Stimulated activated CD8-positive, alpha-beta memory T cell treated with anti-CD3 and anti-CD28 coated beads, Interleukin-4, amount 100 ng/mL, for 48 hours (primary cell): ENCODE results near the gene TXK.
A peak's percentile ranks its signal among the peaks of the same experiment; 100 is the strongest.

Source experiments
- DNase-seq: peaks from one replicate; pipeline ENCODE4 v3.0.0-alpha.2; 2020

The TXK gene

DNA sequence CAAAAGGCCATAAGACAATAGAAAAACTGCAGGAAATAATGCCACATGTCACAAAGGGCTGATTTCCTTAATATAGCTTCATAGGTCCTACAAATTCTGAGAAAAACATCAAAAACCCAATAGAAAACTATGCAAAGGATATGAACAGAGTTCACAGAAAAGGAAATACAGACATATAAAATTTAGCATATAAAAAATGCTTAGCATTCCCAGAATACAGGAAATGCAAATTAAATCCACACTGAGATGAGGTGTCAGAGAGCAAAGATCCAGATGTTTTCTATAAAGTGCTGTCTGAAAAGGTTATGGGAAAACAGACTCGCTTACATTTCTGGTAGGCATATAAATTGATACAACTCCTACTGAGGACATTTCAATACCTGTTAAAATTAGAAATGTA is 33.8 kb downstream of the TXK start:
- DNase-seq, result no peak

DNA sequence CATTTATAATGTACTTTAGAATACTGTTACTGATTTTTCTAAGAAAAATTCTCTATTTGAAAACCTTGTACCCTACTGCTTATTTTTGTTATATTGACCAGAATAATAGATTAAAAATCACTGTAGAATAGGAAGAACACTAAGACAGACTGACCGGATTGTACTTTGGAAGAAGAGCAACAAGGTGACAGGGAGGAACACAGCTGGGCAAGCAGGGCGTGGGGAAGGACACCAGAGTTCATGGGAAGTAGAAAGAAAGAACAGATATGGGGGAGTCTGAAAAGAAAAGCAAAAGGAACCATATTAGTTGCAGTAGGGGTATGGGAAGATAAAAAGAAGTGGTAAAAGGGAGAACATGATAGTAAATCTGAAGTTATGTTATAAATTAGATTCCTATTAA is 38.6 kb downstream of the TXK start:
- no peak for DNase-seq

DNA sequence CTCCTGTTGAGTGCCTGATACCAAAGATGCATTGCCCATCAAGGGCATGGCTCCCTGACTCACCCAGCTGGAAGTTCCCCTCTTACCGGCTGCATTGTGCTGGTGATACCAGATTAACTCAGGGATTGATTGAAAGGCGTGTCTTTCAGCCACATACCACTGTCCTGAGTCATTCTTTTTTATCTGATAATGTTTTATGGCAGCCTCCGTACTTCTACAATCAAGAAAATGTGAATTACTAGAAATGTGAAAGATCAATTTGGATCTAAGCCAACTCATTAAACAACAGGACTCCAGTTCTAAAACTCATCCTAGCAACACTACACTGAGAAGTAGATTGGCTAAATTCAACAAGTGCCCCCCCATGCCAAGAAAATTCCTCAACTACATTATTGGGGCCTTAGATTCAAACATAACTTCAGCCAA is 40.0 kb downstream of the TXK start:
- peak; percentile 70 for DNase-seq

DNA sequence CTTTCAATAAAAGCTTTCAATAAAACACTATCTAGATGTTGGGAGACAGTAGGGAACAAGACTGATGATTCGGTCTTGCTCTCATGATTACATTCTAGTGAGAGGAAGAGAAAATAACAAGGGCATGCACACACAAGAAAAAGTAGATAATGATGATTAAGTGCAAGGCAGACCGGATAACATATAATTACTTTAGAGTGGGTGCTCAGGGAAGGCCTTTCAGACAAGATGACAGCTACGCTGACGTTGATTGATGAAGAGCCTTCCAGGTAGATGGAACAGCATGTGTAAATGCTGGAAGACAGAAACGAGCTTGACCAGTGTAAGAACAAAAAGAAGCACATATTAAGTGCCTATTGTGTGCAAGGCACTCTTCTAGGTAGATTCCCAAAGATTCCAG is 43.4 kb downstream of the TXK start:
- DNase-seq, result no peak

GRCh38 chr4:48085821-48086589 is 48.0 kb downstream of the TXK start:
- DNase-seq, result no peak

- DNase-seq, result no peak
These were observed 51.1 kb downstream of the TXK start for GRCh38 chr4:48082956-48083355.

DNA sequence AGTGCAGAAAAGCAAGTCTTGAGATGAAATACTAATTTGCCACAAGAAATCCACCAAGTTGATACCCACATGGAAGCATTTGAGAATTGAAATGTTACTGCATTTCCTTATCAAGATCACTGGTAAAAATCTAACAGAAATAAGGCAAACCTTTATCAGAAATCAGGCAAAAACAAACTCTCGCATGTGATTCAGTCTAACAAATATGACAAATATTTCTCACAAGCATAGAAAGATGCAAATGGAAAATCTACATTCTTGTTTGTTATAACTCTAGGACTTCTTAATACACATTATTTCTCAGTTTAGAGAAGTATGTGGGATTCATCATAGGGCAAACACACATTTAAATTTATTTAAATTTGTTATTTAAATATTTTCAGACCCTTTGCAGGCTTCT is 52.9 kb downstream of the TXK start:
- no peak for DNase-seq

DNA sequence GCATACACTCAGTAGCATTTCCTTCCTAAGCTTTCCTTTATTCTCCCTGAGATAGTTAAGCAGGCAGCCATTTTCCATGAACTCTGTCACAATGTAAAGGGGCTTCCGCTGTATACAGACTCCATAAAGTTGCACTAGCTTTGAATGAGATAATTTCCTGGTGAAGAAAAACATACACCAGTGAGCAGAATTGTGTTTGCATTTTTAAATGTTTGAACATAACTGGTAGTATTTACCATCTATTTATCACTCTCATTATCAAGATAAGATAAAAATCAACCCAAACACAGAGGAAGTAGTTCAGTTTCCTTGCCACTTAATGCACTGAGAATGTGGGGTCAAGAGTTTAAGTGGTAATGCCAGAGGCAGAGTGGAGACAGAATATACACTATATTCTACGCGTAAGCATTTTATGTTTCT is 54.1 kb downstream of the TXK start:
- no peak for DNase-seq

DNA sequence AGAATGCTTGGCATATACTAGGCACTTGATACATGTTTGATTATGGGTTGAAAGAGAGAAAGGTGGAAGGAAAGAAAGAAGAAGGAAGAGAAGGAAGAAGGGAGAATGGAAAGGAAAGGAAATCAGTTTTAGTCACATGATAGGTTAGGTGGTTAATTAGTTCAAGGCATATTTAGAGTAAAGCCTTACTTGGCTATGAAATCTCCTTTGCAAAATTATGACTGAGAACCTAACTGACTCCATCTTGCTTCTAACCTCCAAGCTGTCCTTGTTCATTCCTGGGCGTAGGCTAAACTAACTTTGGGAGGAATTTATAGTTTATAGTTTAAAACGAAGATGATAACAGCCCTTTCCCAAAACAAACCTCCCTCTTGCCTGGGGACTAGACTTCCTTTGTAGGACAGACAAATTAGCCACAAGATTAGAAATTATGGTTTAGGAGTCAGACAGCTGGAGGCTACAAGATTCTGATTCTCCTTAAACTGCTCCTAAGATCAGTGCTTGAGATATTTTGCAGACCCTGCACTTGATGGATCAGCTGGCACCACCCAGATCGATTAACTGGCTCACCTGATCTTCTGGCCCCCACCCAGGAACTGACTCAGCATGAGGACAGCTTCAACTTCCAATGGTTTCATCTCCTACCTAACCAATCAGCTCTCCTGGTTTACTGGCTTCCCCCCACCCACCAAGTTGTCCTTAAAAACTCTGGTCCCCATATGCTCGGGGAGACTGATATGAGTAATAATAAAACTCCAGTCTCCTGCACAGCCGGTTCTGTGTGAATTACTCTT is 55.0 kb downstream of the TXK start:
- no peak for DNase-seq

- no peak for DNase-seq
These were observed 55.6 kb downstream of the TXK start for GRCh38 chr4:48078425-48078824.

GRCh38 chr4:48074657-48075056 is 59.4 kb downstream of the TXK start:
- DNase-seq, result no peak

- DNase-seq, result no peak
These were observed 60.4 kb downstream of the TXK start for GRCh38 chr4:48073567-48074103.

DNA sequence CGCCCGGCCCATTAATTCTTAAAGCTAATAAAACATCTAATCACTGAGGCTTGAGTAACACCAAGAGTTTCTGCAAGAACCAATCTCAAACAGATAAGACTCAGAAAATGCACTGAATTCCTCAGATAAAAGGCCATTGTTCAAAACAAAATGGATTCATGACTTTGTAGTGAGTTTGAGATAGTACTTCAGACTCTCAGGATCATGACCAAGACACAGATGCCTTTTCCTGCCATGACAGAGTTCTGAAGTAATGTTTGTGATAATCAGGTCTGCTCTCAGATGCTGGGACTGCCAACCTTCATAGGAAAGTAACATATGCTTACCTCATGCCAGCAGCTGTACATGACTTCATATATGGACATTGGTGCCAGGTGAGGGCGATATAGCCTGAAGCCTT is 62.9 kb downstream of the TXK start:
- DNase-seq, result no peak

DNA sequence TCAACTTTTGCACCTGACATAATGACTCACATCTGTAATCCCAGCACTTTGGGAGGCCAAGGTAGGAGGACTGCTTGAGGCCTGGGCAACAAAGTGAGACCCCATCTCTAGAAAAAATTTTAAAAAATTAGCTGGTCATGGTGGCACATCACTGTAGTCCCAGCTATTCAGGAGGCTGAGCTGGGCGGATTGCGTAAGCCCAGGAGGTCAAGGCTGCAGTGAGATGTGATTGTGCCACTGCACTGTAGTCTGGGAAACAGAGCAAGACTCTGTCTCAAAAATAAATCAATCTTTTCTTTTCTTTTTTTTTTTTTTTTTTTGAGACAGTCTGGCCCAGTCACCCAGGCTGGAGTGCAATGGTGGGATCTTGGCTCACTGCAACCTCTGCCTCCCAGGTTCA is 65.0 kb downstream of the TXK start:
- no peak for DNase-seq

- no peak for DNase-seq
These were observed 65.9 kb downstream of the TXK start for GRCh38 chr4:48068182-48068581.

GRCh38 chr4:48067536-48067935 is 66.5 kb downstream of the TXK start:
- DNase-seq, result no peak

- DNase-seq, result no peak
These were observed 68.4 kb downstream of the TXK start for GRCh38 chr4:48065587-48066052.

GRCh38 chr4:48064349-48064748 is 69.7 kb downstream of the TXK start:
- DNase-seq, result no peak

DNA sequence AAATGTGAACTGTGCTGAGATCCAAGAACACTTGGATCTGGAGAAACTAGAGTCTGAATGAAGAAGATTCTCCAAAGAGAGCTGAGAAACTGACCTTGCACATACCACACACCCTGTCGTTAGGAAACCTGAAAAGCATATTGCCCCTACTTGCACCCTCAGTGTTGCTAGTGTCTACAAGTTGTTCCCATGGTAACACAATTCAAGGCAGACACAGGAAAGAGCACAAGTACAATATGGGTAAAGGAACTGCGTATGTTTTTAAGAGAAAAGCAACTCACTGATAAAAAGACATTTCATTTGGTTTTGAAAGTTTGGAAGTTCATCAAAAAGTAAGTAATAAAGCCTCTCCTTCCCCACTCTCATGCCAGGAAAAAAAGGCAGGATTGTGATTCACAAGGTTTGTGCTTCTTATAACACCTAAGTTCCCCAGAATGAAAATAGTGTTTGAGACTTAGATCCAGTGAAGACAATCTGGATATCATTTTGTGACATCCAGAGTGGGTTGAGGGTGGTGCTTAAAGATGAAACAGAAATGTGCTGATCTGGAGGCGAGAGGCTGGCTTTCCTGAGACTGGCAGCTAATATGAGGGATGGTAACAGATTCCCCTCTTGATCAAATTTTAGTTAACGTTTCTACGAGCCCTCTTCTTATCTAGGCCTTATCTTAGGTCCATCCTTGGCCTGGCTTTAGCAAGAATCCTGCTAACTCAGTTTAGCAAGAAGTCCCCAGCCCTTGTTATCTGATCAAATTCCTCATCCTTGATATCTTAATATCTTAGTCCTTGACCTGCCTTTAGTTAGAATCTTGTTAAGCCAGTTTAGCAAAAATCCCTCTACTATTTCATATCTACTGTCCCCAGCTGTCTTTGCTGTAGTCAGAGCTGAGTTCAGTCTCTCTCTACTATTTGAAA is 75.2 kb downstream of the TXK start:
- no peak for DNase-seq

DNA sequence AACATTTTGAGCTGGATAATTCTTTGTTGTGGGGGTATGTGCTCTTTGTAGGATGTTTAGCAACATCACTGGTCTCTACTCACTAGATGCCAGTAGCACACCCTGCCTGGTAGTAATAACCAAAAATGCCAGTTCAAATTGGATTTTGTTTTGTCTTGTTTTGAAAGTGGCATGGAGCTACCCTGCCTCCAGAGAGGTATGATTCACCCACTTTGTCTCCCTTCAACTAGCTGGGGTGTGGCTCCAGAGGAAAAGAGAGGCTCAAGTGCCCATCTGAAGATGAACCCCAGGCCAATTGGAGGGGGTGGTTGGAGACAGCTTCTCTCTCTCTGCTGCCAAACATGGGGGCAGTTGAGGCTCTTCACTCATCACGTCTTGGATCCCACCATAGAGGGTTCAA is 83.0 kb downstream of the TXK start:
- DNase-seq, result no peak

DNA sequence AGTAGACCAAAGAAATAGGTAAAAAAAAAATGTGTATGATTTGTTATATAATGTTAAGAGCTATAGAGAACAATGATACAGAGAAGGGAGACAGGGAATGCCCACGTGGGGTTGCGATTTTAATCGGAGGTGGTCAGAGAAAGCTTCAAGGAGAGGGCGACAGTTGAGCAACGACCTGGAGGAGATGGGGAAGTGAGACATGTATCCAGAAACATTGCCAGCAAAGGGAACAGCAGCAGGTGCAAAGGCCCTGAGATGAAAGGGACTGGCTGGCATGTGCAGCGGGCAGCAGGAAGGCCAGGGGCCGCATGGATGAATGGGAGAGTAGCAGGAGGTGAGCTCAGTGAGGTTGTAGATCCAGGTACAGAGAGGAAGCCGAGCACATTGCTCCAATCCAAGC is 84.6 kb downstream of the TXK start:
- no peak for DNase-seq

GRCh38 chr4:48047896-48048295 is 86.2 kb downstream of the TXK start:
- DNase-seq, result no peak

DNA sequence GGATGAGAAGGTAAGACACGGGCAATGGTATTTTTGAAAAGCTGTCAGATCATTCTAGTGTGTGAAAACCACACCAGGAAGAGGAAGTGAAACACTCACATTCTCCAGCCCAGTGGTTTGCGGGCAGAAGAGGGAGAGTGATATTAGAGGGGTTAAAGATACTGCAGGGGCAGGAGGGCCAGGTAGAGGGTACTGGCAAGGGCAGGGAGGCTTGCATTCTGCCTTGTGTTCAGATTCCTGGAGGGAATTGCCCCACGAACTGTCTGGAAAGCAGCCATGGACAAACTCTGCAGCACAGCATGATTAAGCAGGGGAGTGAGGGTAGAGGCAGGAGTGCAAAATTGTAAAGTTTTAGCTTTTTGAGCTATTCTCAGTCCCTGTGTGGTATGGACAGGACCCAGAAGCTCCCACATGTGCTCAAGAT is 86.6 kb downstream of the TXK start:
- DNase-seq, result peak; percentile 89
